GM23338 (cell line): Measurements from ENCODE around the gene RPS6KB1.
A peak's percentile ranks its signal among the peaks of the same experiment; 100 is the strongest.

Source experiments
- CREB1 ChIP-seq: fragments of 250-450 bp; sonication (Bioruptor Pico); IDR thresholded peaks from 2 replicates; pipeline ENCODE4 v1.5.0; 2020; ENCODE audit warnings: low read depth, mild to moderate bottlenecking, moderate library complexity
- EZH2 ChIP-seq: fragments of 200-600 bp; sonication (generic); IDR thresholded peaks from one replicate; pipeline ENCODE4 v1.8.0; 2017; ENCODE audit warnings: antibody characterized with exemption, mild to moderate bottlenecking, low read depth; ENCODE audit not compliant: unreplicated experiment
- EZH2phosphoT487 ChIP-seq: fragments of 200-600 bp; sonication (generic); IDR thresholded peaks from one replicate; pipeline ENCODE4 v1.8.1; 2018; ENCODE audit warnings: antibody characterized with exemption; ENCODE audit not compliant: unreplicated experiment
- NANOG ChIP-seq: IDR thresholded peaks from 2 replicates; pipeline ENCODE4 v1.6.1; 2016; ENCODE audit warnings: antibody characterized with exemption, borderline replicate concordance
- POLR2AphosphoS5 ChIP-seq: IDR thresholded peaks from 2 replicates; pipeline ENCODE4 v1.6.1; 2016; ENCODE audit warnings: antibody characterized with exemption, low read depth
- ZNF114 ChIP-seq: fragments of 250-450 bp; sonication (Bioruptor Pico); IDR thresholded peaks from 2 replicates; pipeline ENCODE4 v1.5.0; 2020; ENCODE audit warnings: mild to moderate bottlenecking, moderate library complexity
- TF ChIP-seq, protein P1 (sequence below), 2 experiments: fragments of 200-600 bp in 1 of 2; sonication (generic) in 1 of 2; conservative IDR thresholded peaks; 2 replicates each; pipeline versions ENCODE4 v1.5.1 to v1.6.1; 2016 to 2017; ENCODE audit warnings: antibody characterized with exemption in 2 of 2, low read depth in 2 of 2, mild to moderate bottlenecking in 2 of 2, moderate library complexity in 1 of 2
- TF ChIP-seq, protein P2 (sequence below): IDR thresholded peaks from one replicate; pipeline ENCODE4 v1.6.1; 2018; ENCODE audit warnings: antibody characterized with exemption; ENCODE audit not compliant: unreplicated experiment
- TF ChIP-seq, protein P3 (sequence below): fragments of 250-450 bp; sonication (Bioruptor Pico); IDR thresholded peaks from 2 replicates; pipeline ENCODE4 v1.5.0; 2020; ENCODE audit warnings: mild to moderate bottlenecking, moderate library complexity
- TF ChIP-seq, protein P4 (sequence below): IDR thresholded peaks from 2 replicates; pipeline ENCODE4 v1.6.1; 2016; ENCODE audit warnings: antibody characterized with exemption

DNA sequence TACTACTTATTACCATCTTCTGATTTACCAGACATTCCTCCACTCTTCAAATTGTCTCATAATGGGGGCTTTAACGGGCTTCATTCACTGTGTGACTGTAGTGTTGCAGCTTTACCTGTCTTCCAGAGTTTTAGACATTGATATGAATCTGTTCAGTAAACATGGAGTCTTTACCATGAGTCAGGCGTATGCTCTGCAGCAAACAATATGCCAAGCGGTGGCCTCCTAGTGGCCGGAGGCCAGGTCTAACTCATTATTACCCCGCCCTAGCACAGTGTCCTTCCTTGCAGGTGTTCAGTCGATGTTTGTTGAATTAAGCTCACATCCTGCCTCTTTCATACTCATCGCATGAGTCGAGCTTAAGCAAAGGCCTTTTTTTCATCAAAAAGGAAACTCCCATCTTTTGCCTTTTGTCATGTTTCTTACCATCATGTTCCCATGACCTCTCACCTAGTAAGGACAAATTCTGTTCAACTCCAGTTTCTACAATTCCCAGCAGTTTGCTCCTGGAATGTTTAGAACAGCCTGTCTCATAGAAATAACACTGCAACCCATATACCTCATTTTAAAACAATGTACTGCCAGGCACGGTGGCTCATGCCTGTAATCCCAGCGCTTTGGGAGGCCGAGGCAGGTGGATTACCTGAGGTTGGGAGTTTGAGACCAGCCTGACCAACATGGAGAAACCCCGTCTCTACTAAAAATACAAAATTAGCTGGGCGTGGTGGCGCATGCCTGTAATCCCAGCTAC lies 39.6 kb upstream of the RPS6KB1 start:
- TF ChIP-seq EZH2 (no peak), POLR2AphosphoS5 (no peak), NANOG (0 out of 2 replicates have a peak, but pooled peaks have one; percentile 22), ZNF114 (no peak), EZH2phosphoT487 (no peak), CREB1 (no peak)
- TF ChIP-seq, protein P1, sequence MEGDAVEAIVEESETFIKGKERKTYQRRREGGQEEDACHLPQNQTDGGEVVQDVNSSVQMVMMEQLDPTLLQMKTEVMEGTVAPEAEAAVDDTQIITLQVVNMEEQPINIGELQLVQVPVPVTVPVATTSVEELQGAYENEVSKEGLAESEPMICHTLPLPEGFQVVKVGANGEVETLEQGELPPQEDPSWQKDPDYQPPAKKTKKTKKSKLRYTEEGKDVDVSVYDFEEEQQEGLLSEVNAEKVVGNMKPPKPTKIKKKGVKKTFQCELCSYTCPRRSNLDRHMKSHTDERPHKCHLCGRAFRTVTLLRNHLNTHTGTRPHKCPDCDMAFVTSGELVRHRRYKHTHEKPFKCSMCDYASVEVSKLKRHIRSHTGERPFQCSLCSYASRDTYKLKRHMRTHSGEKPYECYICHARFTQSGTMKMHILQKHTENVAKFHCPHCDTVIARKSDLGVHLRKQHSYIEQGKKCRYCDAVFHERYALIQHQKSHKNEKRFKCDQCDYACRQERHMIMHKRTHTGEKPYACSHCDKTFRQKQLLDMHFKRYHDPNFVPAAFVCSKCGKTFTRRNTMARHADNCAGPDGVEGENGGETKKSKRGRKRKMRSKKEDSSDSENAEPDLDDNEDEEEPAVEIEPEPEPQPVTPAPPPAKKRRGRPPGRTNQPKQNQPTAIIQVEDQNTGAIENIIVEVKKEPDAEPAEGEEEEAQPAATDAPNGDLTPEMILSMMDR (conservative IDR thresholded peaks at IDR 0.05; ENCODE audit: low read depth in 2 of 2), result peak; percentile 70 to 82
- TF ChIP-seq, protein P2, sequence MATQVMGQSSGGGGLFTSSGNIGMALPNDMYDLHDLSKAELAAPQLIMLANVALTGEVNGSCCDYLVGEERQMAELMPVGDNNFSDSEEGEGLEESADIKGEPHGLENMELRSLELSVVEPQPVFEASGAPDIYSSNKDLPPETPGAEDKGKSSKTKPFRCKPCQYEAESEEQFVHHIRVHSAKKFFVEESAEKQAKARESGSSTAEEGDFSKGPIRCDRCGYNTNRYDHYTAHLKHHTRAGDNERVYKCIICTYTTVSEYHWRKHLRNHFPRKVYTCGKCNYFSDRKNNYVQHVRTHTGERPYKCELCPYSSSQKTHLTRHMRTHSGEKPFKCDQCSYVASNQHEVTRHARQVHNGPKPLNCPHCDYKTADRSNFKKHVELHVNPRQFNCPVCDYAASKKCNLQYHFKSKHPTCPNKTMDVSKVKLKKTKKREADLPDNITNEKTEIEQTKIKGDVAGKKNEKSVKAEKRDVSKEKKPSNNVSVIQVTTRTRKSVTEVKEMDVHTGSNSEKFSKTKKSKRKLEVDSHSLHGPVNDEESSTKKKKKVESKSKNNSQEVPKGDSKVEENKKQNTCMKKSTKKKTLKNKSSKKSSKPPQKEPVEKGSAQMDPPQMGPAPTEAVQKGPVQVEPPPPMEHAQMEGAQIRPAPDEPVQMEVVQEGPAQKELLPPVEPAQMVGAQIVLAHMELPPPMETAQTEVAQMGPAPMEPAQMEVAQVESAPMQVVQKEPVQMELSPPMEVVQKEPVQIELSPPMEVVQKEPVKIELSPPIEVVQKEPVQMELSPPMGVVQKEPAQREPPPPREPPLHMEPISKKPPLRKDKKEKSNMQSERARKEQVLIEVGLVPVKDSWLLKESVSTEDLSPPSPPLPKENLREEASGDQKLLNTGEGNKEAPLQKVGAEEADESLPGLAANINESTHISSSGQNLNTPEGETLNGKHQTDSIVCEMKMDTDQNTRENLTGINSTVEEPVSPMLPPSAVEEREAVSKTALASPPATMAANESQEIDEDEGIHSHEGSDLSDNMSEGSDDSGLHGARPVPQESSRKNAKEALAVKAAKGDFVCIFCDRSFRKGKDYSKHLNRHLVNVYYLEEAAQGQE, result no peak
- TF ChIP-seq, protein P3, sequence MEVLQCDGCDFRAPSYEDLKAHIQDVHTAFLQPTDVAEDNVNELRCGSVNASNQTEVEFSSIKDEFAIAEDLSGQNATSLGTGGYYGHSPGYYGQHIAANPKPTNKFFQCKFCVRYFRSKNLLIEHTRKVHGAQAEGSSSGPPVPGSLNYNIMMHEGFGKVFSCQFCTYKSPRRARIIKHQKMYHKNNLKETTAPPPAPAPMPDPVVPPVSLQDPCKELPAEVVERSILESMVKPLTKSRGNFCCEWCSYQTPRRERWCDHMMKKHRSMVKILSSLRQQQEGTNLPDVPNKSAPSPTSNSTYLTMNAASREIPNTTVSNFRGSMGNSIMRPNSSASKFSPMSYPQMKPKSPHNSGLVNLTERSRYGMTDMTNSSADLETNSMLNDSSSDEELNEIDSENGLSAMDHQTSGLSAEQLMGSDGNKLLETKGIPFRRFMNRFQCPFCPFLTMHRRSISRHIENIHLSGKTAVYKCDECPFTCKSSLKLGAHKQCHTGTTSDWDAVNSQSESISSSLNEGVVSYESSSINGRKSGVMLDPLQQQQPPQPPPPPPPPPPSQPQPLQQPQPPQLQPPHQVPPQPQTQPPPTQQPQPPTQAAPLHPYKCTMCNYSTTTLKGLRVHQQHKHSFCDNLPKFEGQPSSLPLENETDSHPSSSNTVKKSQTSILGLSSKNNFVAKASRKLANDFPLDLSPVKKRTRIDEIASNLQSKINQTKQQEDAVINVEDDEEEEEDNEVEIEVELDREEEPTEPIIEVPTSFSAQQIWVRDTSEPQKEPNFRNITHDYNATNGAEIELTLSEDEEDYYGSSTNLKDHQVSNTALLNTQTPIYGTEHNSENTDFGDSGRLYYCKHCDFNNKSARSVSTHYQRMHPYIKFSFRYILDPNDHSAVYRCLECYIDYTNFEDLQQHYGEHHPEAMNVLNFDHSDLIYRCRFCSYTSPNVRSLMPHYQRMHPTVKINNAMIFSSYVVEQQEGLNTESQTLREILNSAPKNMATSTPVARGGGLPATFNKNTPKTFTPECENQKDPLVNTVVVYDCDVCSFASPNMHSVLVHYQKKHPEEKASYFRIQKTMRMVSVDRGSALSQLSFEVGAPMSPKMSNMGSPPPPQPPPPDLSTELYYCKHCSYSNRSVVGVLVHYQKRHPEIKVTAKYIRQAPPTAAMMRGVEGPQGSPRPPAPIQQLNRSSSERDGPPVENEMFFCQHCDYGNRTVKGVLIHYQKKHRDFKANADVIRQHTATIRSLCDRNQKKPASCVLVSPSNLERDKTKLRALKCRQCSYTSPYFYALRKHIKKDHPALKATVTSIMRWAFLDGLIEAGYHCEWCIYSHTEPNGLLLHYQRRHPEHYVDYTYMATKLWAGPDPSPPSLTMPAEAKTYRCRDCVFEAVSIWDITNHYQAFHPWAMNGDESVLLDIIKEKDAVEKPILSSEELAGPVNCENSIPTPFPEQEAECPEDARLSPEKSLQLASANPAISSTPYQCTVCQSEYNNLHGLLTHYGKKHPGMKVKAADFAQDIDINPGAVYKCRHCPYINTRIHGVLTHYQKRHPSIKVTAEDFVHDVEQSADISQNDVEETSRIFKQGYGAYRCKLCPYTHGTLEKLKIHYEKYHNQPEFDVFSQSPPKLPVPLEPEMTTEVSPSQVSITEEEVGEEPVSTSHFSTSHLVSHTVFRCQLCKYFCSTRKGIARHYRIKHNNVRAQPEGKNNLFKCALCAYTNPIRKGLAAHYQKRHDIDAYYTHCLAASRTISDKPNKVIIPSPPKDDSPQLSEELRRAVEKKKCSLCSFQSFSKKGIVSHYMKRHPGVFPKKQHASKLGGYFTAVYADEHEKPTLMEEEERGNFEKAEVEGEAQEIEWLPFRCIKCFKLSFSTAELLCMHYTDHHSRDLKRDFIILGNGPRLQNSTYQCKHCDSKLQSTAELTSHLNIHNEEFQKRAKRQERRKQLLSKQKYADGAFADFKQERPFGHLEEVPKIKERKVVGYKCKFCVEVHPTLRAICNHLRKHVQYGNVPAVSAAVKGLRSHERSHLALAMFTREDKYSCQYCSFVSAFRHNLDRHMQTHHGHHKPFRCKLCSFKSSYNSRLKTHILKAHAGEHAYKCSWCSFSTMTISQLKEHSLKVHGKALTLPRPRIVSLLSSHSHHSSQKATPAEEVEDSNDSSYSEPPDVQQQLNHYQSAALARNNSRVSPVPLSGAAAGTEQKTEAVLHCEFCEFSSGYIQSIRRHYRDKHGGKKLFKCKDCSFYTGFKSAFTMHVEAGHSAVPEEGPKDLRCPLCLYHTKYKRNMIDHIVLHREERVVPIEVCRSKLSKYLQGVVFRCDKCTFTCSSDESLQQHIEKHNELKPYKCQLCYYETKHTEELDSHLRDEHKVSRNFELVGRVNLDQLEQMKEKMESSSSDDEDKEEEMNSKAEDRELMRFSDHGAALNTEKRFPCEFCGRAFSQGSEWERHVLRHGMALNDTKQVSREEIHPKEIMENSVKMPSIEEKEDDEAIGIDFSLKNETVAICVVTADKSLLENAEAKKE (CRISPR knock-in tag), result no peak
- TF ChIP-seq, protein P4, sequence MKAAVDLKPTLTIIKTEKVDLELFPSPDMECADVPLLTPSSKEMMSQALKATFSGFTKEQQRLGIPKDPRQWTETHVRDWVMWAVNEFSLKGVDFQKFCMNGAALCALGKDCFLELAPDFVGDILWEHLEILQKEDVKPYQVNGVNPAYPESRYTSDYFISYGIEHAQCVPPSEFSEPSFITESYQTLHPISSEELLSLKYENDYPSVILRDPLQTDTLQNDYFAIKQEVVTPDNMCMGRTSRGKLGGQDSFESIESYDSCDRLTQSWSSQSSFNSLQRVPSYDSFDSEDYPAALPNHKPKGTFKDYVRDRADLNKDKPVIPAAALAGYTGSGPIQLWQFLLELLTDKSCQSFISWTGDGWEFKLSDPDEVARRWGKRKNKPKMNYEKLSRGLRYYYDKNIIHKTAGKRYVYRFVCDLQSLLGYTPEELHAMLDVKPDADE, result no peak
